SK-N-SH treated with all-trans-retinoic acid at 6 μM for 48 hours (cell line): Measurements from ENCODE around the gene TBXA2R.

Experiments
- ATAC-seq: fragments of 200-7000 bp; cut with Tn5 transposase; 3 replicates; pipeline ENCODE4 v1.9.1; 2020; ENCODE audit warnings: mild to moderate bottlenecking, moderate library complexity
- ARNTL ChIP-seq: fragments of 450-650 bp; formaldehyde crosslinking; IDR thresholded peaks from 2 replicates; pipeline ENCODE4 v1.5.0; 2020; ENCODE audit warnings: low read depth, mild to moderate bottlenecking, moderate library complexity, borderline replicate concordance
- BACH2 ChIP-seq: fragments of 250-450 bp; sonication (Bioruptor Pico); IDR thresholded peaks from 2 replicates; pipeline ENCODE4 v1.9.0; 2021; ENCODE audit warnings: mild to moderate bottlenecking, borderline replicate concordance
- ESRRG ChIP-seq: fragments of 250-450 bp; sonication (Bioruptor Pico); IDR thresholded peaks from 2 replicates; pipeline ENCODE4 v1.6.1; 2021; ENCODE audit warnings: mild to moderate bottlenecking
- GLIS3 ChIP-seq: fragments of 250-450 bp; sonication (Bioruptor Pico); IDR thresholded peaks from 2 replicates; pipeline ENCODE4 v1.5.0; 2020; ENCODE audit warnings: mild to moderate bottlenecking, moderate library complexity
- ISL1 ChIP-seq: fragments of 250-450 bp; sonication (Bioruptor Pico); IDR thresholded peaks from 2 replicates; pipeline ENCODE4 v2.1.2; 2022; ENCODE audit warnings: mild to moderate bottlenecking, moderate library complexity
- OSR1 ChIP-seq: fragments of 250-450 bp; sonication (Bioruptor Pico); IDR thresholded peaks from 2 replicates; pipeline ENCODE4 v1.8.0; 2022; ENCODE audit warnings: moderate library complexity, mild to moderate bottlenecking, inconsistent platforms
- POU6F1 ChIP-seq: fragments of 250-450 bp; sonication (Bioruptor Pico); IDR thresholded peaks from 2 replicates; pipeline ENCODE4 v1.8.0; 2021; ENCODE audit warnings: low read depth, mild to moderate bottlenecking, moderate library complexity, borderline replicate concordance
- RARB ChIP-seq: fragments of 250-450 bp; sonication (Bioruptor Pico); IDR thresholded peaks from 2 replicates; pipeline ENCODE4 v1.8.0; 2021; ENCODE audit warnings: mild to moderate bottlenecking, moderate library complexity
- SNAI2 ChIP-seq: fragments of 250-450 bp; sonication (Bioruptor Pico); IDR thresholded peaks from 2 replicates; pipeline ENCODE4 v1.5.0; 2020; ENCODE audit warnings: mild to moderate bottlenecking, moderate library complexity
- TOX ChIP-seq: fragments of 250-450 bp; sonication (Bioruptor Pico); IDR thresholded peaks from 2 replicates; pipeline ENCODE4 v1.8.0; 2021; ENCODE audit warnings: mild to moderate bottlenecking, moderate library complexity, borderline replicate concordance
- ZC3H10 ChIP-seq: fragments of 250-450 bp; sonication (Bioruptor Pico); IDR thresholded peaks from 2 replicates; pipeline ENCODE4 v1.5.1; 2021; ENCODE audit warnings: mild to moderate bottlenecking, moderate library complexity
- ZFP3 ChIP-seq: fragments of 250-450 bp; sonication (Bioruptor Pico); IDR thresholded peaks from 2 replicates; pipeline ENCODE4 v1.5.0; 2020; ENCODE audit warnings: mild to moderate bottlenecking, moderate library complexity
- ZFP30 ChIP-seq: fragments of 450-650 bp; formaldehyde crosslinking; IDR thresholded peaks from 2 replicates; pipeline ENCODE4 v1.5.0; 2022; ENCODE audit warnings: mild to moderate bottlenecking, moderate library complexity
- ZNF565 ChIP-seq: fragments of 450-650 bp; formaldehyde crosslinking; conservative IDR thresholded peaks from 2 replicates; pipeline ENCODE4 v1.5.0; 2020; ENCODE audit warnings: low read depth, mild to moderate bottlenecking, moderate library complexity
- ZNF70 ChIP-seq: fragments of 450-650 bp; formaldehyde crosslinking; IDR thresholded peaks from 2 replicates; pipeline ENCODE4 v1.5.0; 2020; ENCODE audit warnings: mild to moderate bottlenecking, moderate library complexity
- TF ChIP-seq, protein P1 (sequence below): fragments of 250-450 bp; sonication (Bioruptor Pico); IDR thresholded peaks from 2 replicates; pipeline ENCODE4 v1.5.1; 2021; ENCODE audit warnings: mild to moderate bottlenecking, moderate library complexity
- TF ChIP-seq, protein P2 (sequence below): fragments of 250-450 bp; sonication (Bioruptor Pico); IDR thresholded peaks from 2 replicates; pipeline ENCODE4 v1.5.0; 2020; ENCODE audit warnings: mild to moderate bottlenecking, moderate library complexity

Gene TBXA2R

DNA sequence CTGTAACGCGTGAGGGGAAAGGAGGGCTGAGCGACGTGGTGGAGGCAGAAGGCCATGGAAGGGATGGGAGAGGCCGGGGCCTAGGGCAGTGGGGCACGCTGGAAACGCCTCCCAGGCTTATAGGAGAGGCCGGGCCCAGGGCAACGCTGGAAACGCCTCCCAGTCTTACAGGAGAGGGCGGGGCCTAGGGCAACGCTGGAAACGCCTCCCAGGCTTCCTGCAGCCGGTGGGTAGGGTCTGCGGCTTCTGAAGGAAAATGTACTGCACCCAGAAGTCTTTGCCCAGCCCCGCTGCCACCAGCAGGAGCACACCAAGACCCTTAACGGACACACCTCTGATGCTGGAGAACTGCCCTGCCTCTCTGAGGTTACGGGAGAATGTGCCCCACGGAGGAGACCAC, 10.8 kb upstream of the TBXA2R start:
- ATAC-seq = no peak
- no peak for TF ChIP-seq ZNF565 (CRISPR knock-in tag)
- TF ChIP-seq SNAI2 = no peak

DNA sequence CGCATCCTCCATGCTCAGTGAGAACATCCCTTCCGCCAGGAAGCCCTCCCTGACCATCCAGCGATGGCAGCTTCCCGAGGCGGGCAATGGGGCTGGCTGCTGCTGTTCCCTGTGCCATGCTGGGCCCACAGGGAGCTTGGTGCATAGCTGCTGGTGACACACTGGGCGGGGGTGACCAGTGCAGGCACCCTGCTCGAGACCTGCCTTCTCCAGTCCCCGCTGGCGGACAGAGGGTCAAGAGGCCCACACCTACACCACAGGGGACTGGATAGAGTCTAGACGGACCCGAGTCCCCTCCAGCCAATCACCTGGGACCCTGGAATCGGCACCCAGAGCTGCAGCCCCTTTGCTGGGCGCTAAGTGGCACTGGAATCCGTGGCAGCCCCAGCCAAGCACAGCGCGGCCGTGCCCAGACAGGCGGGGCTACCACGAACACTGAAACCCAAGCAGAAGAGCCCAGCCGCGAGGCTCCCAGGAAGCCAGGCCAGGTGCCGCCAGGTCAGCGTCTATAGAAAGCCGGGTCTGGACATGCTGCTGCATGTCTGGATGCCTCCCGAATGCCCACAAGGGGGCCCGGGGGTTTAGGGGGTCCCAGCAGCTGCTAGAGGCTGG, 9.0 kb upstream of the TBXA2R start:
- no peak for ATAC-seq
- TF ChIP-seq ESRRG (CRISPR knock-in tag) = no peak

GRCh38 chr19:3614858-3615505, 8.3 kb upstream of the TBXA2R start:
- TF ChIP-seq ISL1 (no peak), ZFP30 (no peak), SNAI2 (no peak), ESRRG (CRISPR knock-in tag) (no peak), TOX (CRISPR knock-in tag) (no peak), ZC3H10 (no peak), ARNTL (CRISPR knock-in tag) (no peak), ZNF565 (CRISPR knock-in tag) (no peak), OSR1 (CRISPR knock-in tag) (no peak), ZFP3 (no peak), GLIS3 (CRISPR knock-in tag) (no peak), POU6F1 (no peak)
- TF ChIP-seq, protein P1, sequence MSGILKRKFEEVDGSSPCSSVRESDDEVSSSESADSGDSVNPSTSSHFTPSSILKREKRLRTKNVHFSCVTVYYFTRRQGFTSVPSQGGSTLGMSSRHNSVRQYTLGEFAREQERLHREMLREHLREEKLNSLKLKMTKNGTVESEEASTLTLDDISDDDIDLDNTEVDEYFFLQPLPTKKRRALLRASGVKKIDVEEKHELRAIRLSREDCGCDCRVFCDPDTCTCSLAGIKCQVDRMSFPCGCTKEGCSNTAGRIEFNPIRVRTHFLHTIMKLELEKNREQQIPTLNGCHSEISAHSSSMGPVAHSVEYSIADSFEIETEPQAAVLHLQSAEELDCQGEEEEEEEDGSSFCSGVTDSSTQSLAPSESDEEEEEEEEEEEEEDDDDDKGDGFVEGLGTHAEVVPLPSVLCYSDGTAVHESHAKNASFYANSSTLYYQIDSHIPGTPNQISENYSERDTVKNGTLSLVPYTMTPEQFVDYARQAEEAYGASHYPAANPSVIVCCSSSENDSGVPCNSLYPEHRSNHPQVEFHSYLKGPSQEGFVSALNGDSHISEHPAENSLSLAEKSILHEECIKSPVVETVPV (CRISPR knock-in tag) = no peak
- TF ChIP-seq, protein P2, sequence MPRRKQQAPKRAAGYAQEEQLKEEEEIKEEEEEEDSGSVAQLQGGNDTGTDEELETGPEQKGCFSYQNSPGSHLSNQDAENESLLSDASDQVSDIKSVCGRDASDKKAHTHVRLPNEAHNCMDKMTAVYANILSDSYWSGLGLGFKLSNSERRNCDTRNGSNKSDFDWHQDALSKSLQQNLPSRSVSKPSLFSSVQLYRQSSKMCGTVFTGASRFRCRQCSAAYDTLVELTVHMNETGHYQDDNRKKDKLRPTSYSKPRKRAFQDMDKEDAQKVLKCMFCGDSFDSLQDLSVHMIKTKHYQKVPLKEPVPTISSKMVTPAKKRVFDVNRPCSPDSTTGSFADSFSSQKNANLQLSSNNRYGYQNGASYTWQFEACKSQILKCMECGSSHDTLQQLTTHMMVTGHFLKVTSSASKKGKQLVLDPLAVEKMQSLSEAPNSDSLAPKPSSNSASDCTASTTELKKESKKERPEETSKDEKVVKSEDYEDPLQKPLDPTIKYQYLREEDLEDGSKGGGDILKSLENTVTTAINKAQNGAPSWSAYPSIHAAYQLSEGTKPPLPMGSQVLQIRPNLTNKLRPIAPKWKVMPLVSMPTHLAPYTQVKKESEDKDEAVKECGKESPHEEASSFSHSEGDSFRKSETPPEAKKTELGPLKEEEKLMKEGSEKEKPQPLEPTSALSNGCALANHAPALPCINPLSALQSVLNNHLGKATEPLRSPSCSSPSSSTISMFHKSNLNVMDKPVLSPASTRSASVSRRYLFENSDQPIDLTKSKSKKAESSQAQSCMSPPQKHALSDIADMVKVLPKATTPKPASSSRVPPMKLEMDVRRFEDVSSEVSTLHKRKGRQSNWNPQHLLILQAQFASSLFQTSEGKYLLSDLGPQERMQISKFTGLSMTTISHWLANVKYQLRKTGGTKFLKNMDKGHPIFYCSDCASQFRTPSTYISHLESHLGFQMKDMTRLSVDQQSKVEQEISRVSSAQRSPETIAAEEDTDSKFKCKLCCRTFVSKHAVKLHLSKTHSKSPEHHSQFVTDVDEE (CRISPR knock-in tag) = no peak
- ATAC-seq = no peak

GRCh38 chr19:3613818-3614661, 7.4 kb upstream of the TBXA2R start:
- ATAC-seq = no peak
- TF ChIP-seq ZNF565 (CRISPR knock-in tag) = no peak
- no peak for TF ChIP-seq TOX (CRISPR knock-in tag)
- TF ChIP-seq ARNTL (CRISPR knock-in tag) = no peak
- TF ChIP-seq ZNF70 = no peak
- no peak for TF ChIP-seq RARB (CRISPR knock-in tag)
- TF ChIP-seq ZC3H10 = no peak
- TF ChIP-seq, protein P1 (CRISPR knock-in tag) = no peak
- no peak for TF ChIP-seq GLIS3 (CRISPR knock-in tag)
- TF ChIP-seq BACH2 (CRISPR knock-in tag) = no peak
- TF ChIP-seq, protein P2 (CRISPR knock-in tag) = no peak
- TF ChIP-seq, all 23 proteins: peak for 0
